ENCODE data around the gene BDNF.
"Not testable (repeated sequence)": the region's sequence is repeated elsewhere in the genome, so short reads cannot be mapped to it uniquely, and the experiment has no call there.

The BDNF gene

GRCh38 chr11:27705873-27706820 is 5.9 kb upstream of the BDNF start:
- peak; percentile 25 for DNase-seq

DNA sequence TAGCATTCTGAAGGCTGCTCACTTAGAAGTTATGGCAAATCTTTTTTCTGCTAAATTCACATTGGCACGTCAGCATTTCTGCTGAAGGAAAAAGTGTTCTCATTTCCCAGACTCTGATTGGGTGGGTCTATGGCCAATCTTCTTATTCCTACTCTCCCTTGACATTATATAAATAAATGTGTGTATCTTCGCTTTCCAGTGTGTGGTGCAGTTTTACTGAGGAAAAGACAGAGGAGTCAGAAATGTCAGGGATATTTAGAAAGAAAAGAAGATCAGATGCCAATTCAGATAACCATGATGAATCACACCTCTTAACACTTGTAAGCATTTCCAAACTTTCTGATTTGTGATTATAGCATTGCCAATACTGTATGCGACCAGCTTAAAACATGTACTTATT is 3.2 kb upstream of the BDNF start:
- no peak for DNase-seq

GRCh38 chr11:27702811-27703210 is 2.6 kb upstream of the BDNF start:
- DNase-seq: no peak

GRCh38 chr11:27701355-27702105 is 1.3 kb upstream of the BDNF start:
- DNase-seq: peak; percentile 81

DNA sequence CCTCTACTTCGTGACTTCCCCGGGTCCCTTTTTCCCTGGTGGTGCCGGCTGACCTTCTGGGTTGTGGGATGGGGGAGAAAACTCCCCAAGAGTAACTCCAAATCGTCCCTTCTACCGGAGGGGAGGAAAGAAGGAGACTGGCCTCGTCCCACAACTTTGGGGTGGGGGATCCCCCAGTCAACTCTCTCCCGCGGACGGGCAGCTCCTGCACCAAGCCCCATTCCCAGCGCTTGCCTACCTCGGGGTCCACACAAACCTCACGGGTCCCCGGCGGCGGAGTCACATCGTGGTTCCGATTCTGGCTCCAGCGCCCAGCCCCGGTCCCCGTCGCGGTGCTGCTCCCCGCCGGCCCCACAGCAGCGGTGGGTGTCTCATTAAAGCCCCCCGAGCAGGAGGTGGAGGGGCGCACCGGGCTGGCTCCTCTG is 317 bp downstream of the BDNF start:
- peak; percentile 70 for DNase-seq

DNA sequence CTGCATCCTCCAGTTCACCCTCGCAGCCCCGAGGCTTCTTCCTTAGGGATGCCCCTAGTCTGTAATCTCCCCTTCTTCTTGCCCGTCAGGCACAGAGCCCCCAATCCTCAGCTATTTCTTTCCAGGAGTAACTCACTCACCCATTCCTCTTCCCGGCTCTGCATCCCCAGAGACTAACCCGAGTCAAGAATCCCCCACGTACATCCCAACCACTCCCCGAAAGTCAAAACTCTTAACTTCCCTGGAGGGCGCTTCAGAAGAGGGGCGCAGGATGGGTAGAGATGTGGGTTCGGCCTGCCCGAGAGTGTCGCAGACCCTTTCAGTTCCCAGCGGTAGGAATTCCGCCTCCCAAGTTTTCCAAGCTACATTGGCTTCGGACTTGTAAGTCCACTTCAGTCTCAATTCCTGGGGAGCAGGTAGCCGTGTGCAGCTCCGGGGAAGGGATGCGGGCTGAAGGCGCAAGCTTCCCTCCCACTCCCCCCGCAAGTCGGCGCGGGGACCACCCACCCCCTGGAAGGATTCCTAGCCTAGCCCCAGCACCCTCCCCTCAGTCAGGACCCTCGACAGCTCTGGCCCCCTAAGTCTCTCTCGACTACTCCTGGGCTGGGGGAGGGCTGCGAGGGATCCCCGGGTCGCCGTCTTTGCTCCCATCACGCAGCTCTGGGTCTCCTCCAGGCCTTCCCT is 871 bp downstream of the BDNF start:
- DNase-seq: no peak

DNA sequence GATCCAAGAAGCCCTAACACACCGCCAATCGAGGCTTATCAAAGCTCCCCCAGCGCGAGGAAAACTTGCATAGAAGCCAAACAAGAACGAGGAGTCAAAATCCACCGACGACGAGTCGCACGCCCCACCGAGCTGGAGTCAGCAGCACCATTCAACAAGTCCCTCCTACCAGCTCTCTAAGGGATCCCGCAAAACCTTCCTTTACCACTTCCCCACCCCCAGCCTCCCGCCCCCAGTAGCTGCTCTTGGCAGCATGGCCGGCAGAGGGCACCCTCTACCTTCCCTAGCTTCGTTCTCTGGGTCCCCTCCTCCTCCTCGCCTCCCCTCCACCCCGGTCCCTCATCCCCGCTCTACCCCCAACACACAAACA is 1.4 kb downstream of the BDNF start:
- DNase-seq: peak; percentile 90

- no peak for DNase-seq
Measured at GRCh38 chr11:27697679-27698275, 2.5 kb downstream of the BDNF start.

DNA sequence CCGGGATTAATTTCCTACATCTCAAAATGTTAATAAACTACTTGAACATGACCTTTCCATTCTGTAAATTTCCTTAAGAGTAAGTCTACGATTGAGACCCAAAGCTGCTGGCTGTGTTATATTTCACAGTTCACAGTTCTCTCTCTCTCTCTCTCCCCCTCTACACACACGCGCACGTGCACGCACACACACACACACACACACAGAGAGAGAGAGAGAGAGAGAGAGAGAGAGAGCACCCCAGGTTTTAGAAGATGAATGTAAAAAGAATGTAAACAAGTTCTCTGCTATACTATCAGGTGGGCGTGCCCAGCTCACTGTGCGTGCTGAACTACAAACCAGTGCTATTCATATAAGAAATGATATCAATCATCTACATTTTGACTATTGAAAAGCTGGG is 3.3 kb downstream of the BDNF start:
- DNase-seq: no peak

- no peak for DNase-seq
Measured at GRCh38 chr11:27696115-27696514, 4.1 kb downstream of the BDNF start.

DNA sequence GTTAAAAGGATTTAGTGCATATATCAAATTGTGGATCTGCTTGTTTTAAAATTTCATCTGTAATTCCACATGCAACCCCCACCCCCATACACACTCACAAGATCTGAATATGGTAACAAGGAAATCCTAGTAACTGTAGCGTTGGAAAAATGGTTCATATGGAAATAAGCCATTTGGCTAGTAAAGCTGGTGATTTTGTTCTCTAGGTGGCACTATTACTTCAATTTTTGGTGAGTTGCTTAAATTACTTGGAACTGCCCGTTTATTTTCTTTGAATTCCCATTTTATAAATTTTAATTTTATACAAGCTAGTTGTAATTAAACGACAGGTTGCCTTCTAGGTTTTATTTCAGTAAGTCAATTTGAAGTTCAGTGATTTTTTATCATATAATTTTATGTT is 5.3 kb downstream of the BDNF start:
- DNase-seq: no peak

DNA sequence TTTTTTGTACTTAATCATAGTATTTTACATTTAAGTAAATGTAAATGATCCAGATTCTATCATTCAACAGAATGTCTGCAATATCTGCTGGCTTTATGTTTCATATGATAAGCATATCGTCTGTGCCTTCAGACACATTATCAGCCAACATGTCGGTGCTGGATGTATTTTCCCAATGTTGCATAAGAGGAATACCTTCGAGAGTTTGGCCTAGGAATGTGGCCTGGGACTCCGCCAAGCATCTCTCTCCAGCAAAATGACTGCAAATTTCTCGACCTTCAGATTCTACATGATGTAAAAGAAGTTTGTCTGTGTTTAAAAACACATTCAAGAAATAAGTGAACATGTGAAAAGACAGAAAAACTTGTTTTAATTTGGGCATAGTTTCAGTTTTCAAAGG is 6.9 kb downstream of the BDNF start:
- no peak for DNase-seq

- DNase-seq: no peak
Measured at GRCh38 chr11:27692781-27693180, 7.5 kb downstream of the BDNF start.

DNA sequence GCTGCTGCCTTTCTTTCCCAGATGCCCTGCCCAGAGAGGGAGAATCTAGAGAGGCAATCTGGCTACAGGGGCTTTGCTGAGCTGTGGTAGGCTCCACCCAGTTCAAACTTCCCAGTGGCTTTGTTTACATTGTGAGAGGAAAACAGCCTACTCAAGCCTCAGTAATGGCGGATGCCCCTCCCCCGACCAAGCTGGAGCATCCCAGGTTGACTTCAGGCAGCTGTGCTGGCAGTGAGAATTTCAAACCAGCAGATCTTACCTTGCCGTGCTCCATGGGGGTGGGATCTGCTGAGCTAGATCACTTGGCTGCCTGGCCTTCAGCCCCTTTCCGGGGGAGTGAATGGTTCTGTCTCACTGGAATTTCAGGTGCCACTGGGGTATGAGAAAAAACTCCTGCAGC is 12.2 kb downstream of the BDNF start:
- no peak for DNase-seq

DNA sequence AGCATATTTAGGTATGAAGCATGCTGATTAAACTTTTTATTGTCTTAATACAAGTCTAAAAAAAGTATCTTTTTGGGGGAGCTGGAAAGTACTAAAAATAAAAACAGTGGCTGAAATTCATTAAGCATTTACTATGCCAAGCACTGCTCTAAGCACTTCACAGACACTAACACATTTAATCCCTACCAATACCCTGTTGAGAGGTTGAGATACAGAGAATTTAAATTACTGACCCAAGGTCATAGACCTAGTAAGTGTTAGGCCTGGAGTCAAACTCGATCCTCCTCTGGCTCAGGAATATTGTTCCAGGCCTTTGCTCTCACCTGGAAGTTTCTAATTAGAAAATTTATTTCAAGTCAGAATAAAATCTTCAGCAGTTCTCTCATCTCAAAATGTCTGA is 18.6 kb downstream of the BDNF start:
- DNase-seq: no peak

DNA sequence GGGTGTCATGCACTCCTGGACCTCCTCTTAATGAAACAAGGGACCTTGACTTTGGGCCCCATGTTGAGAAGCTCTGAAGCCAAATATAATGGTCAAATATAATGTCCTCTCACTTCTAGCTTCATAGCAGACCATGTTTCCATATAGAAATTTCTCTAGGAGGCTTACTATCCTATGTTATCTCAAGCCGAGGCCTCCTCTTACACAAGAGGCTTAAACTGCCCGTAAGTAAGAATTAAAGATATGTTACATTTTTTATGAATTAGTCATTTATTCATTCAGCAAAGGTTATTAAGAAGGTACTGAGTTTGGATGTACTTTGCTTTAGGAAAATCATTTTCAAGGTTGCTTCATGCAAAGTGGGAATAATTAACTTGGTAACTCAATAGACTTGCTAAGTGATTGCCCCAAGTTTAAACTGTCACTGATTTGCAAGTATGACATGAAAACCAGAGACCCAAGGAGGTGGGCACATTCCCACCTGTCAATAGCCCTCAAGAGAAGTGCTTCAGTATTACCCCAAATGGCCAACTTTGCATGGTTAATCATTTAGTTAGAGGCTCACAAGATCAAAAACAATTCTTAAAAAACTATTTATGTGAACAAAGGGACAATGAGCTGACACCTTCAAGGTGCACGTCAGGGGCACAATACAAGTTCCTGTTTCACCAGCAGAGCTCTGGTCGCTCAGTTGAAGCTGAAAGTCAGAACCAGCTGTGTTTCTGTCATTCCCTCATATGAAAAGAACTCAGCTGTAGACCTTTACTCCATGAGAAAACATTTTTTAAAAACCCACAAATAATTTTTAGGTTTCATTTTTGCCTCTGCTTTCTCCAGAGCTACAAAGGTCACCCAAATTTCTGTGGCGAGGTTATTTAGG is 20.9 kb downstream of the BDNF start:
- no peak for DNase-seq

- no peak for DNase-seq
Measured at GRCh38 chr11:27678242-27678641, 22.0 kb downstream of the BDNF start.

DNA sequence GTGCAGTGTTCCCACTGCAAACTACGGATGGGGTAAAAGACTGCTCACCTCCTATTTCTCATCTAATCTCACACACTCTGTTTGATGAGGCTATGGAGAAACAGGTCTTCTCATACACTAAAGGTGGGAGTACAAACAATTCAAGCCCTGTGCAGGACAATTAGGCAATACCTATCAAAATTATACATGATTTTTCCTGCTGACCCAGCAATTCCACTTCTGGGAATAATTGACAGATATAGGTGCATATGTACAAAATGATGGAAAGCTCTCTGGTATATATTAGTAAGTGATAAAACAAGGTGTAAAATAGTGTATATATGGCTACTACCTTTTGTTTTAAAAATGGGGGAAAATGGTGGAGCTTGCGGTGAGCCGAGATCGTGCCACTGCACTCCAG is 23.1 kb downstream of the BDNF start:
- no peak for DNase-seq

- no peak for DNase-seq
Measured at GRCh38 chr11:27673979-27674663, 26.1 kb downstream of the BDNF start.

DNA sequence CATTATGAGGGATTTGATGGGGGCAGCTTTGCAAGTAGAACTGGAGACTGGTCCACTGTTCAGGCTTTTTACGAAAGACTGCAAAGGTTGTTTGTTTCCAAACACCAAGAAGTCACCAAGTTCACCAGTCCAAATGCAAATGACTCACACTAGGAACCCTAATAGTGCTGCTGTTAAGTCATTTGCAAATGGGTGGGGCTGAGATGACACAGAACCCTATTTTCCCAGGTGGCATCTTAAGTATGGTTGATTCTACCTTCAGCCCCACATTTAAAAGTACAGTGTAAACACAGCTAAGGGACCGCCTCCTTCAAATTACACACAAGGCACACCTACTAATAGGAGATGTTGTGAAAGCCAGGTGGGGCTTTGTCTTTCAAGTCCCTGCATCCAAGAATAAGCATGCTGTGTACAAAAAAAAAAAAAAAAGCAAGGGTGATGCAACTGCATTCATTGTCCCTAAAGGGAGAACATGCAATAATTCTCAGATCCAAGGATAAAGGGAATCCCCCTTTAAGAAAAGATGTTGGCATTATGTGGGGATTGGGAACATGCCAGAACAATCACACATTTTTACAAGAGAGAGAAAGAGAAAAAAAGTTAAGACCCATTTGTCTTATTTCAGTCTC is 27.3 kb downstream of the BDNF start:
- no peak for DNase-seq

DNA sequence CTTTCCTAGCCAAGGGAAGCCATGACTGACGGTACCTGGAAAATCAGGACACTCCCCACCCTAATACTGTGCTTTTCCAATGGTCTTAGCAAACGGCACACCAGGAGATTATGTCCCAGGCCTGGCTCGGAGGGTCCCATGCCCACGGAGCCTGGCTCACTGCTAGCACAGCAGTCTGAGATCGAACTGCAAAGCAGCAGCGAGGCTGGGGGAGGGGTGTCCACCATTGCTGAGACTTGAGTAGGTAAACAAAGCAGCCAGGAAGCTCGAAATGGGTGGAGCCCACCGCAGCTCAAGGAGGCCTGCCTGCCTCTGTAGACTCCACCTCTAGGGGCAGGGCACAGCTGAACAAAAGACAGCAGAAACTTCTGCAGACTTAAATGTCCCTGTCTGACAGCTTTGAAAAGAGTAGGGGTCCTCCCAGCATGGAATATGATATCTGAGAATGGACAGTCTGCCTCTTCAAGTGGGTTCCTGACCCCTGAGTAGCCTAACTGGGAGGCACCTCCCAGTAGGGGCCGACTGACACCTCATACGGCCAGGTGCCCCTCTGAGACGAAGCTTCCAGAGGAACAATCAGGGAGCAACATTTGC is 34.6 kb downstream of the BDNF start:
- not testable (repeated sequence) for DNase-seq

Data from retina (tissue), 1 donor.